ENCODE data around the gene PPP1R1B. TPM values are rescaled to one million over a fixed set of nuclear protein-coding genes. Genes with fewer than 3 reads are reported as not detected.

The PPP1R1B gene
- total RNA-seq, 1 donor from 2014 or later, result not detected

DNA sequence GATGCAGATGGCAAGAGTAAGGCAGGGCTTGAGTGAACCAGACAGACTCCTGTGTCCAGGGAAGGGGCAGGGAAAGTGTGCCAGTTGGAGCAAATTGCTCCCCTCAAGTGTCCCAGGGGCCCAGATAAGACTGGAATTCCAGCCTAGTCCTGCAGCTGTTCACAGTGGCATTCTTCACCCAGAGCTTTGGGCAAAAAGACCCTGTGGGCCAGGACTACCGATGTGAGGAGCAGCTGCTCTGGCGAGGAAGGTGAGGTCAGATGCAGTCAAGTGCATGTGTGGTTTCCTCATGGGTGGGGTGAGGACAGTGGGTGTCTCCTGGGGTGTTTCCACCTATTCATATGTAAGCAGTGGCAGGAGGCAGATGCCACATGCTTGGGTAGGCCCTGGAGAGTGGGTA is 33.4 kb upstream of the PPP1R1B start:
- TF ChIP-seq, protein P1, sequence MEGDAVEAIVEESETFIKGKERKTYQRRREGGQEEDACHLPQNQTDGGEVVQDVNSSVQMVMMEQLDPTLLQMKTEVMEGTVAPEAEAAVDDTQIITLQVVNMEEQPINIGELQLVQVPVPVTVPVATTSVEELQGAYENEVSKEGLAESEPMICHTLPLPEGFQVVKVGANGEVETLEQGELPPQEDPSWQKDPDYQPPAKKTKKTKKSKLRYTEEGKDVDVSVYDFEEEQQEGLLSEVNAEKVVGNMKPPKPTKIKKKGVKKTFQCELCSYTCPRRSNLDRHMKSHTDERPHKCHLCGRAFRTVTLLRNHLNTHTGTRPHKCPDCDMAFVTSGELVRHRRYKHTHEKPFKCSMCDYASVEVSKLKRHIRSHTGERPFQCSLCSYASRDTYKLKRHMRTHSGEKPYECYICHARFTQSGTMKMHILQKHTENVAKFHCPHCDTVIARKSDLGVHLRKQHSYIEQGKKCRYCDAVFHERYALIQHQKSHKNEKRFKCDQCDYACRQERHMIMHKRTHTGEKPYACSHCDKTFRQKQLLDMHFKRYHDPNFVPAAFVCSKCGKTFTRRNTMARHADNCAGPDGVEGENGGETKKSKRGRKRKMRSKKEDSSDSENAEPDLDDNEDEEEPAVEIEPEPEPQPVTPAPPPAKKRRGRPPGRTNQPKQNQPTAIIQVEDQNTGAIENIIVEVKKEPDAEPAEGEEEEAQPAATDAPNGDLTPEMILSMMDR (IDR thresholded peaks at IDR 0.05), result no peak
- CTCF ChIA-PET, result no interaction called here
- no peak for DNase-seq
- H3K36me3 Mint-ChIP-seq (ENCODE audit: low read depth), result no peaks in the 10 kb centered on the region
- POLR2A ChIA-PET, result no interaction called here
- H3K27me3 Mint-ChIP-seq, result peaks cover 55% of the 10 kb centered on the region
- peaks cover 15% of the 10 kb centered on the region for H3K4me1 Mint-ChIP-seq
- ATAC-seq (ENCODE audit: low read depth), result no peak
- peaks cover 2% of the 10 kb centered on the region for H3K9me3 Mint-ChIP-seq
- H3K4me3 Mint-ChIP-seq, result no peak overlapping the region
- intact Hi-C loops (cut with micrococcal nuclease), result no loop called here
- no peak overlapping the region for H3K27ac Mint-ChIP-seq

DNA sequence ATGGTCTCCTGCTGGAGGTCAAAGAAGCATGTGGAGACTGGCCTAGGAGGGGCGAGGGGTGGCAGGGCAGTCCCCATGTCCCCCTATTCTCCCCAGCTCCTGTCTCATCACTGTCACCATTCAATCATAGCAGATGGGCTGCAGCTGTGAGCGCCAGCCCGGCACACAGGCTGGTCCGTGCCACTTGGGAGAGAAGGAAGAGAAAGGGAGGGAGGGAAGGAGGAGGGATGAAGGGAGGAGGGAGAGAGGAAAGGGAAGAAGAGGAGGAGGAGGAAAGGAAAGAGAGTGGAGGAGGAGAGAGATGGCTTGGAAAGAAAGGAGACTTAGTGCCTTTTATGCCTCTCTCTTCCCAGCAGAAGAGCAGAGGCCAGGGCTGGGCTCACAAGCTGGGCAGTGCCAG is 31.5 kb upstream of the PPP1R1B start:
- H3K4me1 Mint-ChIP-seq, result peaks cover 26% of the 10 kb centered on the region
- peaks cover 60% of the 10 kb centered on the region for H3K27me3 Mint-ChIP-seq
- DNase-seq (no peak), ATAC-seq (ENCODE audit: low read depth) (no peak)
- ChIA-PET CTCF (no interaction called here), POLR2A (no interaction called here)
- H3K9me3 Mint-ChIP-seq, result peaks cover 2% of the 10 kb centered on the region
- TF ChIP-seq, protein P1 (IDR thresholded peaks at IDR 0.05), result no peak
- no peak overlapping the region for H3K4me3 Mint-ChIP-seq
- H3K36me3 Mint-ChIP-seq (ENCODE audit: low read depth), result no peaks in the 10 kb centered on the region
- no peak overlapping the region for H3K27ac Mint-ChIP-seq
- intact Hi-C loops (cut with micrococcal nuclease), result no loop called here

DNA sequence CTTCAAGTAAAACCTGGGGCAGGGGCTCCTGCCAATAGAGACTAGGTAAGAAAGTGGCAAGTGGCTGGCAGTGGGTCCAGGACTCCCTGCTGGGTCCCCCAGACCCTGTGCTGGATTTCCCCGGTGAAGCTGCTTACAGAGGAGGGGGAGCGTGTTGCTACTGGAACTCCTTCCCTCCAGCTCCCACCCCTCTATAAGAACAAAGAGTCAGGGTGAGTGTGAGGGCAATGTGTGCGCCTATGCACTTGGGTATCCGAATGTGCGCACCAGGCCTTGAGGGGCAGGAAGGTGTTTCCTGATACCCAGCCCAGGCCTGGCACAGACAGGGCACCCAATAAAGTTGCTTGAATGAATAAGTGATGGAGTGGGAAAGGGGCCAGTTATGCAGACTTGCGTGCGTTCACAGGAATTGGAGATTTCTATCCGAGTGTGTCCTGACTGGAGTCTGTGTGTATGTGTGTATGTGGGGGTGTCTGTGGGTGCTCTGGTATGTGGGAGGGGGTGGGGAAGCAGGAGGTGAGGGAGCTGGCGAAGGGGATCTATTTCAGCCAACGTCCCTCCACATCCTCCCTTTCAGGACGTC is 30.7 kb upstream of the PPP1R1B start:
- POLR2A ChIA-PET, result no interaction called here
- CTCF ChIA-PET, result no interaction called here
- Mint-ChIP-seq H3K36me3 (ENCODE audit: low read depth) (no peaks in the 10 kb centered on the region), H3K27me3 (peaks cover 64% of the 10 kb centered on the region), H3K4me1 (peaks cover 29% of the 10 kb centered on the region), H3K4me3 (no peak overlapping the region), H3K27ac (no peak overlapping the region), H3K9me3 (peaks cover 2% of the 10 kb centered on the region)
- ATAC-seq (ENCODE audit: low read depth) (no peak), DNase-seq (no peak)
- TF ChIP-seq, protein P1 (IDR thresholded peaks at IDR 0.05), result no peak
- intact Hi-C loops (cut with micrococcal nuclease), result no loop called here

DNA sequence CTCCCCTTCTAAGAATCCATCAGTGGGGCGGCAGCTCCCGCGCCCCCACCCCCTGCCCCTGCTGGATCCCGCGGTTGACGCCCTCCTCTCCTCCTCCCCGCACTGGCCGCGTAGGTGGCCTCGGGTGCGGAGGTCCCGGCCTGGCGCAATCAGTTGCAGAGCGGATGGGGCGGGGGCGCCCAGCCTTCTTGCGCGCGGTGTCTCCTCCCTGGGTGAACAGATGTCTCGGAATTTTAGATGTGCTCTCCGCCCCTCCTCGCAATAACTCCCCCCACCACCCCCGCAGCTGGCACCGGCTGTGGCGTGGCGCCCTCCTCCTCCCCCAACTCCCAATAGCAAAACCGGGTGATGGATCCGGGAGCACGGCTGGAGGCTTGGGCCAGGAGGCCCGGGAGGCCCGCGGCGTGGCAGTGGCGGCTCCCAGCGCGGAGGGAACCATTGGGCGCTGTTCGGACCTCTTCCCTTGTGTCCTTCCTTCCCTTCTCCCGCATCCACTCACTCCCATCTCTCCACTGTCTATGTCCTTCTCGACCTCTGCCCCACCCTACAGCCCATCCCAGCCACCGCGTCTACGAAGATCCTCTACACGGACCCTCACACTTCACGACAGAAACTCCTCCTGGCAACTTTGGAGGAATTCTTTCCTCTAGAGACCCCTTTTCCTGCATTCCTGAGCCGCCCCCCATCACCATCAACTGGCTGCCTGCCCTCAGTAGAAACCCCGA is 30.0 kb upstream of the PPP1R1B start:
- H3K9me3 Mint-ChIP-seq, result peaks cover 2% of the 10 kb centered on the region
- ATAC-seq (ENCODE audit: low read depth), result no peak
- no peak overlapping the region for H3K27ac Mint-ChIP-seq
- no peak overlapping the region for H3K4me3 Mint-ChIP-seq
- POLR2A ChIA-PET, result no interaction called here
- no peak for DNase-seq
- CTCF ChIA-PET, result no interaction called here
- intact Hi-C loops (cut with micrococcal nuclease), result no loop called here
- no peaks in the 10 kb centered on the region for H3K36me3 Mint-ChIP-seq (ENCODE audit: low read depth)
- TF ChIP-seq, protein P1 (IDR thresholded peaks at IDR 0.05), result no peak
- H3K4me1 Mint-ChIP-seq, result peaks cover 29% of the 10 kb centered on the region
- peaks cover 65% of the 10 kb centered on the region for H3K27me3 Mint-ChIP-seq

DNA sequence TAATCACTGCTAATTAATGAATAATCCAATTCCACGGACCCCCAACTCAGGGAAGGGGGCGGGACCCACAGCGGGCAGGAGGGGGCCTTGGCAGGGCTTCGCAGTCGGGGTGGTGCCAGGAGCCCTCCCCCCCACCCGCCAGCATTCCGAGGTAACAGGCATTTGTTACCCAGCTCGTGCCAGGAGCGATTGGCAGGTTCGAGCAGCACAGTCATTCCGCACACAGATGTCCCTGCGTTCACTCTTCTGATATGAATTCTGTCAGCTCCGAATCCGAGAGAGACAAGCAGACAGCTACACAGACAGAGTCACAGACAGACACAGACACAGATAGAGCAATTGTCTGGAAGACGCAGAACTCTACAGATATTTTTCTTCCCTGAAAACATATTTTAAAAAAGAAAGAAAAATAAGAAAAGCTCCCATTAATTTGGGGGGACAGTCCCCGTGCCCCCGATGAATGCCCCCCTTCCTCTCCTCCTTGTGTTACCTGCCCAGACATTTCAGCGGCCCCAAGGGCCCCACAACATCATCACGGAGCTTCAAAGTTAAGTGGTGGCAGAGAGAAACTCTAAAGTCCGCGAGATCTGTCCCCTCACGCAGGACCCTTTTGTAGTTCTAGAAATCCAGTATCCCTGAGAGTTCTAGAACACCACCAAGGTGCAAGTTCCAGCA is 29.2 kb upstream of the PPP1R1B start:
- H3K4me1 Mint-ChIP-seq, result peaks cover 27% of the 10 kb centered on the region
- H3K27me3 Mint-ChIP-seq, result peaks cover 70% of the 10 kb centered on the region
- DNase-seq (no peak), ATAC-seq (ENCODE audit: low read depth) (no peak)
- H3K4me3 Mint-ChIP-seq, result no peak overlapping the region
- intact Hi-C loops (cut with micrococcal nuclease), result no loop called here
- H3K36me3 Mint-ChIP-seq (ENCODE audit: low read depth), result no peaks in the 10 kb centered on the region
- H3K27ac Mint-ChIP-seq, result no peak overlapping the region
- ChIA-PET CTCF (no interaction called here), POLR2A (no interaction called here)
- TF ChIP-seq, protein P1 (IDR thresholded peaks at IDR 0.05), result no peak
- no peaks in the 10 kb centered on the region for H3K9me3 Mint-ChIP-seq

All from activated B cell treated with CpG ODN at 0.5 μM for 24 hours (primary cell).